H9 (cell line): ENCODE data around the gene PITPNM1. TPM values are rescaled to one million over a fixed set of nuclear protein-coding genes. Genes with fewer than 3 reads are reported as not detected.

Experiments
- DNase-seq: peaks from one replicate; pipeline ENCODE4 v3.0.0-alpha.2; 2017
- H2AFZ ChIP-seq: one replicate; pipeline ENCODE4 v1.6.1; 2013; ENCODE audit warnings: mild to moderate bottlenecking, low read length, control low read depth, moderate library complexity
- H2AK5ac ChIP-seq: 2 replicates; pipeline ENCODE4 v1.6.1; 2013; ENCODE audit warnings: low read length, control low read depth, mixed read lengths; ENCODE audit not compliant: insufficient read length
- H2BK120ac ChIP-seq: one replicate; pipeline ENCODE4 v1.6.1; 2013; ENCODE audit warnings: low read depth, mild to moderate bottlenecking, low read length, control low read depth, inconsistent platforms; ENCODE audit not compliant: poor library complexity, severe bottlenecking
- H2BK12ac ChIP-seq: 2 replicates; pipeline ENCODE4 v1.6.1; 2013; ENCODE audit warnings: low read length, control low read depth, mixed read lengths, low read depth; ENCODE audit not compliant: insufficient read length
- H2BK15ac ChIP-seq: 2 replicates; pipeline ENCODE4 v1.6.1; 2013; ENCODE audit warnings: low read depth, low read length, control low read depth
- H2BK20ac ChIP-seq: one replicate; pipeline ENCODE4 v1.6.1; 2013; ENCODE audit warnings: low read depth, mild to moderate bottlenecking, low read length, control low read depth, inconsistent platforms; ENCODE audit not compliant: poor library complexity, severe bottlenecking
- H2BK5ac ChIP-seq: 2 replicates; pipeline ENCODE4 v1.6.1; 2013; ENCODE audit warnings: low read length, control low read depth, mixed read lengths; ENCODE audit not compliant: insufficient read length
- H3K14ac ChIP-seq: 2 replicates; pipeline ENCODE4 v1.6.1; 2013; ENCODE audit warnings: low read length, control low read depth; ENCODE audit not compliant: insufficient read depth
- H3K18ac ChIP-seq: 2 replicates; pipeline ENCODE4 v1.6.1; 2013; ENCODE audit warnings: low read depth, mild to moderate bottlenecking, mixed read lengths, low read length, control low read depth; ENCODE audit not compliant: insufficient read length
- H3K23ac ChIP-seq: 2 replicates; pipeline ENCODE4 v1.6.1; 2013; ENCODE audit warnings: low read length, control low read depth, mixed read lengths, low read depth; ENCODE audit not compliant: insufficient read length
- H3K23me2 ChIP-seq: 2 replicates; pipeline ENCODE4 v1.6.1; 2013; ENCODE audit warnings: low read depth, mild to moderate bottlenecking, mixed read lengths, low read length, control low read depth; ENCODE audit not compliant: insufficient read length, poor library complexity, severe bottlenecking
- H3K27ac ChIP-seq: 2 replicates; pipeline ENCODE4 v1.5.1; 2013; ENCODE audit warnings: low read length, control low read depth, mixed read lengths, low read depth; ENCODE audit not compliant: insufficient read length
- H3K27me3 ChIP-seq: 2 replicates; pipeline ENCODE4 v1.6.1; 2013; ENCODE audit warnings: low read length, control low read depth, inconsistent platforms; ENCODE audit not compliant: insufficient read depth
- H3K4ac ChIP-seq: 2 replicates; pipeline ENCODE4 v1.6.1; 2013; ENCODE audit warnings: low read depth, mild to moderate bottlenecking, control low read depth, inconsistent platforms, low read length, moderate library complexity
- H3K4me1 ChIP-seq: 2 replicates; pipeline ENCODE4 v1.6.1; 2013; ENCODE audit warnings: low read length, control low read depth, inconsistent platforms; ENCODE audit not compliant: insufficient read depth
- H3K4me2 ChIP-seq: 2 replicates; pipeline ENCODE4 v1.6.1; 2013; ENCODE audit warnings: low read length, control low read depth, mixed read lengths; ENCODE audit not compliant: insufficient read length, insufficient read depth
- H3K56ac ChIP-seq: 2 replicates; pipeline ENCODE4 v1.6.1; 2013; ENCODE audit warnings: low read depth, mild to moderate bottlenecking, mixed read lengths, low read length, control low read depth; ENCODE audit not compliant: insufficient read length
- H3K79me1 ChIP-seq: 2 replicates; pipeline ENCODE4 v1.6.1; 2013; ENCODE audit warnings: low read depth, mild to moderate bottlenecking, moderate library complexity, low read length, control low read depth, inconsistent platforms; ENCODE audit not compliant: insufficient read depth, poor library complexity, severe bottlenecking
- H3K79me2 ChIP-seq: 2 replicates; pipeline ENCODE4 v1.6.1; 2013; ENCODE audit warnings: low read length, control low read depth, inconsistent platforms; ENCODE audit not compliant: insufficient read depth
- H3K9ac ChIP-seq: 2 replicates; pipeline ENCODE4 v1.6.1; 2013; ENCODE audit warnings: low read length, control low read depth, mixed read lengths; ENCODE audit not compliant: insufficient read length; ENCODE audit errors: extremely low read depth
- H3K9me3 ChIP-seq: one replicate; pipeline ENCODE4 v1.6.1; 2013; ENCODE audit warnings: low read depth, low read length, inconsistent platforms; ENCODE audit not compliant: control insufficient read depth
- H3T11ph ChIP-seq: one replicate; pipeline ENCODE4 v1.6.1; 2013; ENCODE audit warnings: mild to moderate bottlenecking, low read length, control low read depth, inconsistent platforms
- H4K20me1 ChIP-seq: one replicate; pipeline ENCODE4 v1.6.1; 2013; ENCODE audit not compliant: control insufficient read depth, insufficient read length, insufficient read depth
- H4K5ac ChIP-seq: 2 replicates; pipeline ENCODE4 v1.6.1; 2013; ENCODE audit warnings: low read depth, mild to moderate bottlenecking, mixed read lengths, low read length, control low read depth; ENCODE audit not compliant: insufficient read length
- H4K8ac ChIP-seq: replicated peaks from 2 replicates; pipeline ENCODE4 v1.6.1; 2013; ENCODE audit warnings: low read length, control low read depth, mixed read lengths, low read depth; ENCODE audit not compliant: insufficient read length
- H4K91ac ChIP-seq: 2 replicates; pipeline ENCODE4 v1.6.1; 2013; ENCODE audit warnings: low read depth, mild to moderate bottlenecking, moderate library complexity, mixed read lengths, low read length, control low read depth; ENCODE audit not compliant: insufficient read length
- H3K27ac Mint-ChIP-seq, 3 experiments: 2 replicates in 2 of 3; 3 replicates in 1 of 3; pipeline ENCODE4 v1.8.0; 2020 to 2021; ENCODE audit warnings: mixed read lengths in 3 of 3, mild to moderate bottlenecking in 1 of 3, moderate library complexity in 1 of 3
- H3K27me3 Mint-ChIP-seq: 2 replicates; pipeline ENCODE4 v1.8.0; 2021; ENCODE audit warnings: low read depth, mild to moderate bottlenecking, moderate library complexity, mixed read lengths
- H3K36me3 Mint-ChIP-seq, 3 experiments: 2 replicates in 2 of 3; 3 replicates in 1 of 3; pipeline ENCODE4 v1.8.0; 2020 to 2021; ENCODE audit warnings: low read depth in 3 of 3, mixed read lengths in 3 of 3; ENCODE audit not compliant: insufficient read depth in 1 of 3
- H3K4me1 Mint-ChIP-seq, 2 experiments: 2 replicates each; pipeline ENCODE4 v1.8.0; 2020; ENCODE audit warnings: mixed read lengths in 2 of 2
- H3K4me3 Mint-ChIP-seq, 2 experiments: 2 replicates in 1 of 2; 3 replicates in 1 of 2; pipeline ENCODE4 v1.8.0; 2020 to 2021; ENCODE audit warnings: mild to moderate bottlenecking in 2 of 2, mixed read lengths in 2 of 2, moderate library complexity in 1 of 2
- H3K9me3 Mint-ChIP-seq, 2 experiments: 2 replicates in 1 of 2; 3 replicates in 1 of 2; pipeline ENCODE4 v1.8.0; 2020; ENCODE audit warnings: mild to moderate bottlenecking in 2 of 2, mixed read lengths in 2 of 2, moderate library complexity in 1 of 2
- CTCF ChIP-seq: fragments of 200-600 bp; sonication (generic); conservative IDR thresholded peaks from 3 replicates; pipeline ENCODE4 v1.8.0; 2021; ENCODE audit warnings: antibody characterized with exemption, mild to moderate bottlenecking
- WGBS: extraction: QIAGEN DNeasy Blood & Tissue Kit; methylation state at CpG from one replicate; pipeline ENCODE4 v1.1.7; 2013; ENCODE audit warnings: missing lambda C conversion rate, low lambda C conversion rate, mixed read lengths; ENCODE audit not compliant: insufficient read length; ENCODE audit errors: extremely low coverage; 5-methylcytosine and 5-hydroxymethylcytosine counted together
- total RNA-seq: library from RNA; stranded (reverse); gene quantifications from 2 replicates; pipeline ENCODE4 v1.2.1, GENCODE V29; 2021

PITPNM1 gene
- total RNA-seq, 1 experiment from 2014 or later: 43.5 TPM

DNA sequence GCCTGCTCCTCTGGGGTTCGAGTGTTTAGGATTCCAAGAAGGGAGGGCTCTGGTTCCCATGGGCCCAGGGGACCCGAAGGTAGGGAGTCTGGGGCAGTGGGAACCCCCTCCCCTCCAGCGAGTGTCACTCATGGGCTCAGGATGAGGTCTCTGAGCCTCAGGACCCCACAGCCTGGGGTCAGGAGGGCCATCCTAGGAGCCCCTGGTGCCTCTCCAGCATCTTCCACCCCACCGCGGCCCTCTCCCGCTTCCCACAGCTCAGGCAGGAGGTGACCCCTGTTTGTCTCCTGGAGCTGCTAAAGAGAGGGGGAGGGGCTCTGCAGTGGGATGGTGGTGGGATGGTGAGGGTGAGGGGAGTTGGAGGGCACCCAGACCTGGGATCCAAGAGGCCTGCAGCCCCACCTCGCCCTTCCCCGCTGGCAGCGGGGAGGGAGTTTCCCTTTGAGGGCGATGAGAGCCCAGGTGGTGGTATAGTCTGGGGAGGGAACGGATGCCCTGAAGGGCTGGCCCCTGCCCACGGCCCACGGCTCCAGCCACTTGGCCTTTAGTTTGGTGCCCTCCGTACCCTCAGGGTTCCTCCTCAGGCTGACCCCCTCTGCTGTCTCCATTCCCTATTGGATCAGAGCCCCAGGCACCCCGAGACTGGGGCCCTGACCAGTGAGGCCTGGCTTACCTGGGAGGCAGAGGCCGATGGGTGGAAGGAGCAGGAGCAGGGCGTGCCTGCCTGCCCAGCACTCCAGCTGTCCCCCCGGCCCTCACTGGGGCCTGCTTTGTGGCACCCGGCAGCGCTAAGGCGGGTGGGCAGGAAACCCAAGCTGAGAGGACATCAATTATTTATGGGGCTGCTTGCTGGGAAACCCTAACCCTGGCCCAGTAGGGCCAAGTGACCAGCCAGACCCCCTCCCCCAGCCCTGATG, 51.1 kb downstream of the PITPNM1 start:
- H3K4me1 ChIP-seq: no peaks in the 10 kb centered on the region
- H2BK5ac ChIP-seq: no peak overlapping the region
- no peaks in the 10 kb centered on the region for H4K20me1 ChIP-seq
- no peak overlapping the region for H4K5ac ChIP-seq
- no peak overlapping the region for H2AFZ ChIP-seq
- H3K4me2 ChIP-seq: no peak overlapping the region
- H3K27me3 ChIP-seq: no peaks in the 10 kb centered on the region
- H3K9ac ChIP-seq: no peak overlapping the region
- no CpG with 5 or more reads among the region's 21 CpGs for WGBS
- Mint-ChIP-seq H3K4me3 (no peak overlapping the region), H3K27ac (peak overlapping the region in 1 of 3 experiments; percentile 72; a peak in 1 of 7 replicates), H3K36me3 (no peaks in the 10 kb centered on the region; a peak in 1 of 7 replicates), H3K9me3 (no peaks in the 10 kb centered on the region; a peak in 1 of 5 replicates), H3K27me3 (peaks cover 14% of the 10 kb centered on the region), H3K4me1 (0 out of 4 replicates have a peak, but pooled peaks cover 0 to 4% of the 10 kb centered on the region in 2 experiments)
- no peak overlapping the region for H3K4ac ChIP-seq
- no peak overlapping the region for H3K23ac ChIP-seq
- peaks cover 5% of the 10 kb centered on the region for H3K23me2 ChIP-seq
- H3K14ac ChIP-seq: no peak overlapping the region
- H2BK15ac ChIP-seq: no peak overlapping the region
- no peak overlapping the region for H4K91ac ChIP-seq
- H3K56ac ChIP-seq: no peak overlapping the region
- H3K79me1 ChIP-seq: no peaks in the 10 kb centered on the region
- H4K8ac ChIP-seq: no peak overlapping the region
- no peak overlapping the region for H2BK120ac ChIP-seq
- H3K79me2 ChIP-seq: no peaks in the 10 kb centered on the region
- H3K9me3 ChIP-seq: no peaks in the 10 kb centered on the region
- no peak for DNase-seq
- no peak for TF ChIP-seq CTCF
- no peak overlapping the region for H3T11ph ChIP-seq
- no peak overlapping the region for H2BK20ac ChIP-seq
- no peak overlapping the region for H3K27ac ChIP-seq
- no peak overlapping the region for H3K18ac ChIP-seq
- no peak overlapping the region for H2AK5ac ChIP-seq
- no peak overlapping the region for H2BK12ac ChIP-seq
